Ovary (tissue), 9 donors: ENCODE data around the gene PDK2. TPM values are rescaled to one million over a fixed set of nuclear protein-coding genes. Genes with fewer than 3 reads are reported as not detected.
A peak's percentile ranks its signal among the peaks of the same experiment; 100 is the strongest.

ENCODE experiments used
- DNase-seq, 5 donors: peaks; one replicate each; pipeline ENCODE4 v3.0.0-alpha.2; 2019 to 2020
- H3K27ac ChIP-seq, 2 donors: fragments of 200-600 bp; one replicate each; pipeline versions ENCODE4 v1.5.1 to v1.8.0; 2019 to 2022
- H3K27me3 ChIP-seq: fragments of 200-600 bp; one replicate; pipeline ENCODE4 v1.8.0; 2022
- H3K36me3 ChIP-seq: fragments of 200-600 bp; sonication (generic); one replicate; pipeline ENCODE4 v1.5.1; 2019
- H3K4me1 ChIP-seq: one replicate; pipeline ENCODE4 v1.8.1; 2013; ENCODE audit warnings: mild to moderate bottlenecking, moderate library complexity; ENCODE audit not compliant: insufficient read depth
- H3K4me3 ChIP-seq: fragments of 200-600 bp; sonication (generic); one replicate; pipeline ENCODE4 v1.5.1; 2017
- H3K9me3 ChIP-seq, 2 donors: fragments of 200-600 bp in 1 of 2; sonication (generic) in 1 of 2; one replicate each; pipeline versions ENCODE4 v1.5.1 to v1.8.1; 2013 to 2019; ENCODE audit warnings: mild to moderate bottlenecking in 1 of 2, moderate library complexity in 1 of 2
- CTCF ChIP-seq, 3 donors: fragments of 450-650 bp in 2 of 3; fragments of 200-600 bp in 1 of 3; IDR thresholded peaks; one replicate each; pipeline versions ENCODE4 v1.5.1 to v1.8.0; 2016 to 2022; ENCODE audit warnings: antibody characterized with exemption in 3 of 3, mild to moderate bottlenecking in 1 of 3
- EP300 ChIP-seq: sonication (generic); formaldehyde crosslinking; IDR thresholded peaks from one replicate; pipeline ENCODE4 v1.6.1; 2017; ENCODE audit warnings: antibody characterized with exemption
- POLR2A ChIP-seq: fragments of 450-650 bp; IDR thresholded peaks from one replicate; pipeline ENCODE4 v1.6.1; 2017; ENCODE audit warnings: antibody characterized with exemption, mild to moderate bottlenecking, moderate library complexity
- WGBS, 3 donors: extraction: QIAGEN DNeasy Blood & Tissue Kit in 1 of 3; methylation state at CpG; one replicate each; pipeline versions ENCODE4 v1.1.5 to v1.1.7; 2013 to 2017; 5-methylcytosine and 5-hydroxymethylcytosine counted together
- intact Hi-C, 4 donors: fragments of 100-400 bp; cut with DNase I; formaldehyde crosslinking; loops; one replicate each; pipeline versions ENCODE4 v1.11.0 to v1.15.1; 2022 to 2023
- polyA plus RNA-seq, 2 donors: library from polyadenylated mRNA; stranded (reverse); fragments of 200-250 nt in 1 of 2; fragments of 350-450 nt in 1 of 2; fragmentation: Illumina TruSeq in 1 of 2; extraction: RNeasy Lipid Tissue Mini Kit (QIAGEN cat#74804) in 1 of 2; gene quantifications; one replicate each; pipeline ENCODE4 v1.2.3, GENCODE V29; 2013 to 2014
- total RNA-seq, 7 donors: library from RNA; depleted of rRNA in 2 of 7; stranded (reverse); fragments of >200 nt in 2 of 7; fragmentation: NEBNext Ultra II Directional in 3 of 7; extraction: Animal tissue kit (Norgen Biotek cat#: 25700) in 3 of 7; gene quantifications; one replicate each; pipeline versions ENCODE4 v1.1.0 to v1.2.4, GENCODE V29; 2016 to 2023
- donor health status: DM: no; HTN: no; CAD: no; lungs with moderate emphysema.
- donor health status: DM: no; HTN: no; CAD: no.
- donor health status: Bipolar disorder and iron deficiency.
- donor health status: DM: yes; HTN: yes; CAD: no.
- donor health status: DM: no; HTN: no; CAD: no.
- donor health status: DM: yes; HTN: yes; CAD: no.

PDK2 gene
- total and polyA plus RNA-seq, 9 donors: 36.5 to 83.2 (median 54.7) TPM

- intact Hi-C loops: loop anchor here in 3 of 4 donors (5.0 to 10.0 kb wide), 3 partner anchors 182 to 204 kb away; partner anchors contain the start of gene TMEM92 (in 1 of the 3)
- Histone ChIP-seq H3K4me1 (peaks cover 6% of the 10 kb centered on the region), H3K27me3 (no peaks in the 10 kb centered on the region), H3K4me3 (no peak overlapping the region), H3K9me3 (no peaks in the 10 kb centered on the region), H3K36me3 (no peaks in the 10 kb centered on the region), H3K27ac (no peak overlapping the region)
- DNase-seq: no peak
- TF ChIP-seq CTCF (IDR thresholded peaks at IDR 0.05) (no peak), POLR2A (no peak), EP300 (no peak)
- 75 to 82% (median 80%) methylated on average over 3 of the region's 3 CpGs for WGBS, 3 donors
Observed at GRCh38 chr17:50093246-50093645, 1.9 kb upstream of the PDK2 start.

GRCh38 chr17:50093807-50094206, 1.3 kb upstream of the PDK2 start:
- WGBS, 3 donors: 21 to 25% (median 25%) methylated on average over 3 of the region's 3 CpGs
- Histone ChIP-seq H3K4me1 (peaks cover 6% of the 10 kb centered on the region), H3K4me3 (no peak overlapping the region), H3K27ac (no peak overlapping the region), H3K9me3 (no peaks in the 10 kb centered on the region), H3K36me3 (no peaks in the 10 kb centered on the region), H3K27me3 (no peaks in the 10 kb centered on the region)
- no peak for DNase-seq
- no peak for TF ChIP-seq POLR2A
- TF ChIP-seq CTCF (IDR thresholded peaks at IDR 0.05): no peak
- no peak for TF ChIP-seq EP300
- intact Hi-C loops: loop anchor here in 3 of 4 donors (5.0 to 10.0 kb wide), 3 partner anchors 181 to 203 kb away; partner anchors contain the start of gene TMEM92 (in 1 of the 3)

- intact Hi-C loops: loop anchor here in 3 of 4 donors (5.0 to 10.0 kb wide), 3 partner anchors 181 to 203 kb away; partner anchors contain the start of gene TMEM92 (in 1 of the 3)
- 0 to 1% (median 0%) methylated on average over 21 of the region's 21 CpGs for WGBS, 3 donors
- Histone ChIP-seq H3K27ac (peak overlapping the region in 1 of 2 donors; percentile 52), H3K9me3 (no peaks in the 10 kb centered on the region), H3K27me3 (no peaks in the 10 kb centered on the region), H3K4me1 (peaks cover 6% of the 10 kb centered on the region), H3K4me3 (peak overlapping the region; percentile 98), H3K36me3 (no peaks in the 10 kb centered on the region)
- DNase-seq: peak; percentile 87 to 93 (median 92)
- TF ChIP-seq POLR2A: no peak
- TF ChIP-seq EP300: no peak
- TF ChIP-seq CTCF (IDR thresholded peaks at IDR 0.05): peak; percentile 88 to 94 (median 91)
Observed at GRCh38 chr17:50094243-50094752, 853 bp upstream of the PDK2 start.

- intact Hi-C loops: loop anchor here in 2 of 4 donors (10.0 kb wide), 2 partner anchors 179 to 199 kb away; partner anchors contain the start of gene TMEM92 (in 1 of the 2)
- Histone ChIP-seq H3K27ac (peak overlapping the region; percentile 42 to 72), H3K27me3 (no peaks in the 10 kb centered on the region), H3K9me3 (no peaks in the 10 kb centered on the region), H3K4me1 (peaks cover 6% of the 10 kb centered on the region), H3K4me3 (peak overlapping the region; percentile 98), H3K36me3 (no peaks in the 10 kb centered on the region)
- TF ChIP-seq EP300: no peak
- no peak for TF ChIP-seq CTCF (IDR thresholded peaks at IDR 0.05)
- TF ChIP-seq POLR2A: no peak
- WGBS, 3 donors: 0 to 1% (median 1%) methylated on average over 12 of the region's 12 CpGs
- DNase-seq: peak in 1 of 5 donors; percentile 48
Observed at GRCh38 chr17:50095626-50096037, 481 bp downstream of the PDK2 start.
